Hepatocyte (in vitro differentiated cells): ENCODE results near the gene SGTB. TPM values are rescaled to one million over a fixed set of nuclear protein-coding genes. Genes with fewer than 3 reads are reported as not detected.

Experiments
- DNase-seq: peaks from one replicate; pipeline ENCODE4 v3.0.0-alpha.2; 2016; ENCODE audit warnings: low spot score
- H2AFZ ChIP-seq: fragments of 200-600 bp; sonication (generic); 2 replicates; pipeline ENCODE4 v1.6.0; 2016; ENCODE audit warnings: antibody characterized with exemption, mild to moderate bottlenecking
- H3K27ac ChIP-seq: fragments of 200-600 bp; sonication (generic); 2 replicates; pipeline ENCODE4 v1.5.1; 2016; ENCODE audit warnings: mild to moderate bottlenecking
- H3K27me3 ChIP-seq: fragments of 200-600 bp; sonication (generic); 2 replicates; pipeline ENCODE4 v1.6.1; 2016
- H3K36me3 ChIP-seq: fragments of 200-600 bp; sonication (generic); replicated peaks from 2 replicates; pipeline ENCODE4 v1.5.1; 2016; ENCODE audit warnings: low read depth; ENCODE audit not compliant: insufficient read depth
- H3K4me1 ChIP-seq: fragments of 200-600 bp; sonication (generic); 2 replicates; pipeline ENCODE4 v1.5.1; 2016; ENCODE audit warnings: mild to moderate bottlenecking, moderate library complexity; ENCODE audit not compliant: insufficient read depth
- H3K4me2 ChIP-seq: fragments of 200-600 bp; sonication (generic); 2 replicates; pipeline ENCODE4 v1.6.0; 2016
- H3K4me3 ChIP-seq: fragments of 200-600 bp; sonication (generic); 2 replicates; pipeline ENCODE4 v1.5.1; 2016; ENCODE audit warnings: mild to moderate bottlenecking
- H3K79me2 ChIP-seq: fragments of 200-600 bp; sonication (generic); 2 replicates; pipeline ENCODE4 v1.6.0; 2017; ENCODE audit warnings: mild to moderate bottlenecking
- H3K9me2 ChIP-seq: fragments of 200-600 bp; sonication (generic); replicated peaks from 2 replicates; pipeline ENCODE4 v1.6.0; 2017; ENCODE audit warnings: mild to moderate bottlenecking; ENCODE audit not compliant: insufficient read depth
- H3K9me3 ChIP-seq: fragments of 200-600 bp; sonication (generic); 2 replicates; pipeline ENCODE4 v1.5.1; 2016; ENCODE audit warnings: low read depth, mild to moderate bottlenecking
- H4K20me1 ChIP-seq: fragments of 200-600 bp; sonication (generic); 2 replicates; pipeline ENCODE4 v1.6.0; 2016; ENCODE audit warnings: mild to moderate bottlenecking; ENCODE audit not compliant: insufficient read depth, poor library complexity, severe bottlenecking
- CTCF ChIP-seq: fragments of 200-600 bp; sonication (generic); IDR thresholded peaks from 2 replicates; pipeline ENCODE4 v1.5.1; 2016; ENCODE audit warnings: antibody characterized with exemption, mild to moderate bottlenecking; ENCODE audit not compliant: poor library complexity
- EZH2 ChIP-seq: fragments of 200-600 bp; sonication (generic); IDR thresholded peaks from 2 replicates; pipeline ENCODE4 v1.6.1; 2016; ENCODE audit warnings: antibody characterized with exemption, mild to moderate bottlenecking, borderline replicate concordance
- EZH2phosphoT487 ChIP-seq: fragments of 200-600 bp; sonication (generic); IDR thresholded peaks from one replicate; pipeline ENCODE4 v1.6.1; 2018; ENCODE audit warnings: antibody characterized with exemption, mild to moderate bottlenecking, low read depth, moderate library complexity; ENCODE audit not compliant: unreplicated experiment, severe bottlenecking
- WGBS: methylation state at CpG from one replicate; pipeline ENCODE4 v1.1.6; 2016; ENCODE audit warnings: low lambda C conversion rate; ENCODE audit errors: missing lambda C conversion rate; 5-methylcytosine and 5-hydroxymethylcytosine counted together
- polyA plus RNA-seq: library from polyadenylated mRNA; unstranded; fragments of >200 nt; fragmentation: Nextera tagmentation; extraction: Ambion mirVana; gene quantifications from 2 replicates; pipeline ENCODE4 v1.2.1, GENCODE V29; 2016
- total RNA-seq: library from RNA; depleted of rRNA; stranded (reverse); fragments of >200 nt; gene quantifications from 2 replicates; pipeline ENCODE4 v1.2.3, GENCODE V29; 2014

Gene SGTB
- total RNA-seq (7.1 and 9.0 TPM in 2 replicates), polyA plus RNA-seq (3.4 and 3.6 TPM in 2 replicates)

GRCh38 chr5:65721720-65722574, at the start of gene SGTB, which contains the start of gene NLN:
SGTB (minus strand) TSS chr5:65722109; CDS start chr5:65720807, 1,302 bp downstream.
NLN (plus strand) TSS chr5:65722205; CDS start chr5:65722374, 169 bp downstream.
- Histone ChIP-seq H3K4me2 (peak within 1 kb of the TSS; percentile 95), H3K9me3 (no peaks in the 10 kb centered on the region), H4K20me1 (no peaks in the 10 kb centered on the region), H3K9me2 (no peaks in the 10 kb centered on the region), H3K4me3 (peak within 1 kb of the TSS; percentile 98), H3K27ac (peak within 1 kb of the TSS; percentile 82), H3K79me2 (peaks cover 32% of the 10 kb centered on the region), H3K27me3 (no peaks in the 10 kb centered on the region), H3K36me3 (no peaks in the 10 kb centered on the region), H3K4me1 (no peaks in the 10 kb centered on the region), H2AFZ (peak within 1 kb of the TSS; percentile 98)
- WGBS = under 1% methylated on average over 53 of the region's 92 CpGs
- peak; percentile 94 for DNase-seq
- TF ChIP-seq EZH2phosphoT487 (no peak), EZH2 (no peak), CTCF (no peak)

- no peak for TF ChIP-seq CTCF
- no peak for TF ChIP-seq EZH2
- no peak for TF ChIP-seq EZH2phosphoT487
- no peaks in the 10 kb centered on the region for H3K9me3 ChIP-seq
- no peak overlapping the region for H3K27ac ChIP-seq
- H4K20me1 ChIP-seq = no peaks in the 10 kb centered on the region
- no peaks in the 10 kb centered on the region for H3K27me3 ChIP-seq
- H3K4me2 ChIP-seq = no peak overlapping the region
- no peak for DNase-seq
- H3K4me3 ChIP-seq = no peak overlapping the region
- H3K79me2 ChIP-seq = no peaks in the 10 kb centered on the region
- 98% methylated on average over 2 of the region's 2 CpGs for WGBS
- no peaks in the 10 kb centered on the region for H3K36me3 ChIP-seq
- no peaks in the 10 kb centered on the region for H3K9me2 ChIP-seq
- no peaks in the 10 kb centered on the region for H3K4me1 ChIP-seq
- H2AFZ ChIP-seq = no peak overlapping the region
These were observed 49.4 kb upstream of the SGTB start for GRCh38 chr5:65771266-65771665.

GRCh38 chr5:65769539-65769938, 47.6 kb upstream of the SGTB start:
- no peak overlapping the region for H3K4me2 ChIP-seq
- no peaks in the 10 kb centered on the region for H3K9me2 ChIP-seq
- H3K9me3 ChIP-seq = no peaks in the 10 kb centered on the region
- H3K4me3 ChIP-seq = no peak overlapping the region
- WGBS = 91% methylated on average over 1 of the region's 1 CpG
- H3K36me3 ChIP-seq = no peaks in the 10 kb centered on the region
- H3K27me3 ChIP-seq = no peaks in the 10 kb centered on the region
- no peak overlapping the region for H3K27ac ChIP-seq
- no peaks in the 10 kb centered on the region for H3K4me1 ChIP-seq
- no peak for DNase-seq
- H2AFZ ChIP-seq = no peak overlapping the region
- H4K20me1 ChIP-seq = no peaks in the 10 kb centered on the region
- TF ChIP-seq CTCF (no peak), EZH2 (no peak), EZH2phosphoT487 (no peak)
- no peaks in the 10 kb centered on the region for H3K79me2 ChIP-seq
